Endometrium (tissue), 2 donors: Measurements from ENCODE around the gene IPO13.

ENCODE experiments used
- FAIRE-seq: peaks from 2 replicates; lab custom pipeline; 2012; peaks lifted over from hg19 to GRCh38; lab: Jason Lieb, UNC
- donor health status: control.
- donor health status: control.

Gene IPO13

GRCh38 chr1:43930168-43930948 lies 16.4 kb upstream of the IPO13 start:
- FAIRE-seq = no peak

- no peak for FAIRE-seq
Observed at GRCh38 chr1:43930949-43931275, 15.8 kb upstream of the IPO13 start.

- no peak for FAIRE-seq
Observed at GRCh38 chr1:43931711-43932660, 14.8 kb upstream of the IPO13 start.

- FAIRE-seq = no peak
Observed at GRCh38 chr1:43932786-43933385, 13.9 kb upstream of the IPO13 start.

GRCh38 chr1:43933386-43934100 lies 13.2 kb upstream of the IPO13 start, which contains the start of gene ARTN:
TSS of gene ARTN (plus strand) at chr1:43933801. CDS start at chr1:43935657, 1,856 bp downstream.
- FAIRE-seq = no peak

- FAIRE-seq = no peak
Observed at GRCh38 chr1:43934101-43934985, 12.4 kb upstream of the IPO13 start.

- no peak for FAIRE-seq
Observed at GRCh38 chr1:43934986-43935324, 11.8 kb upstream of the IPO13 start.

GRCh38 chr1:43935711-43936427 lies 10.9 kb upstream of the IPO13 start:
- no peak for FAIRE-seq

- no peak for FAIRE-seq
Observed at GRCh38 chr1:43936431-43937151, 10.2 kb upstream of the IPO13 start.

- FAIRE-seq = no peak
Observed at GRCh38 chr1:43937179-43937865, 9.4 kb upstream of the IPO13 start.

- no peak for FAIRE-seq
Observed at GRCh38 chr1:43938383-43938782, 8.4 kb upstream of the IPO13 start.

- FAIRE-seq = no peak
Observed at GRCh38 chr1:43938892-43939587, 7.7 kb upstream of the IPO13 start.

GRCh38 chr1:43942411-43942810 lies 4.3 kb upstream of the IPO13 start:
- no peak for FAIRE-seq

GRCh38 chr1:43944860-43945259 lies 1.9 kb upstream of the IPO13 start:
- no peak for FAIRE-seq

- no peak for FAIRE-seq
Observed at GRCh38 chr1:43945674-43946235, 995 bp upstream of the IPO13 start.

GRCh38 chr1:43947061-43947873 lies 517 bp downstream of the IPO13 start:
- FAIRE-seq = no peak

- no peak for FAIRE-seq
Observed at GRCh38 chr1:43947874-43948437, 1.2 kb downstream of the IPO13 start.
